COR-L47 (cell line): ENCODE measurements around the gene BMP8B.
A peak's percentile ranks its signal among the peaks of the same experiment; 100 is the strongest.
"Not testable (repeated sequence)": the region's sequence is repeated elsewhere in the genome, so short reads cannot be mapped to it uniquely, and the experiment has no call there.

Experiments used
- DNase-seq: peaks from one replicate; lab custom pipeline; 2025; lab: John Stamatoyannopoulos, UW

Gene BMP8B

GRCh38 chr1:39812913-39813312, 24.2 kb upstream of the BMP8B start:
- DNase-seq = no peak

- no peak for DNase-seq
Observed at GRCh38 chr1:39808784-39809517, 20.3 kb upstream of the BMP8B start.

GRCh38 chr1:39805385-39805784, 16.7 kb upstream of the BMP8B start:
- DNase-seq = no peak

- DNase-seq = no peak
Observed at GRCh38 chr1:39802496-39803260, 14.0 kb upstream of the BMP8B start.

GRCh38 chr1:39800471-39800835, 11.8 kb upstream of the BMP8B start:
- no peak for DNase-seq

DNA sequence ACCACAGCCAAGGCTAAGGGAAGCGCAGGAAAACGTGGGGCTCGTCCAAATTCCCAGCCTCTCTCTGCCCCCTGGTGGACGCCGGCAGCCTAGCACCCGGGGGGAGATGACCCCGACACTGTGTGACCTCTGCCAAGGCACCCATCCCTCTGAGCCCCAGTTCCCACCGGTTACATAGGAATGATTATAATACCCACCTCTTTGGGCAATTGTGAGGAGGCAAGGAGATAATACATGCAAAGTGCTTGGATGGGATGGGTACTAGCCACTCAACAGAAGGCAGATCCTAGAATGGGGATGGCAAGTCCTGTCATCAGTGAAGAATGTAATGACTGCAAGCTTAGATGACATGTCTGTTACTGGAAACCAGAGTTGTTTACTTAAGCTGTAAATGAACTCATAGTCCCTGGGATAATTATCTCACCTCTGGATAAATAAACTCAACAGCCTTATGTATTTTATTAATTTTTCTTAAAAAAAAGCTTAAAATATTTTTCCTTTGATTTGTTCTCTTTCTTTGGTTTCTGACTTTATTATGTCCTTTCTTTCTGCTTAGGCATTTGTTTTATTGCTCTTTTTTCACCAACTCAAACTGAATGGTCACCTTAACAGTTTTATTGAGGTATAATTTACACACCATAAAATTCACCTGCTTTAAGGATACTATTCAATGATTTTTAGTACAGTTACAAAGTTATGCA, 11.3 kb upstream of the BMP8B start:
- peak; percentile 9 for DNase-seq

DNA sequence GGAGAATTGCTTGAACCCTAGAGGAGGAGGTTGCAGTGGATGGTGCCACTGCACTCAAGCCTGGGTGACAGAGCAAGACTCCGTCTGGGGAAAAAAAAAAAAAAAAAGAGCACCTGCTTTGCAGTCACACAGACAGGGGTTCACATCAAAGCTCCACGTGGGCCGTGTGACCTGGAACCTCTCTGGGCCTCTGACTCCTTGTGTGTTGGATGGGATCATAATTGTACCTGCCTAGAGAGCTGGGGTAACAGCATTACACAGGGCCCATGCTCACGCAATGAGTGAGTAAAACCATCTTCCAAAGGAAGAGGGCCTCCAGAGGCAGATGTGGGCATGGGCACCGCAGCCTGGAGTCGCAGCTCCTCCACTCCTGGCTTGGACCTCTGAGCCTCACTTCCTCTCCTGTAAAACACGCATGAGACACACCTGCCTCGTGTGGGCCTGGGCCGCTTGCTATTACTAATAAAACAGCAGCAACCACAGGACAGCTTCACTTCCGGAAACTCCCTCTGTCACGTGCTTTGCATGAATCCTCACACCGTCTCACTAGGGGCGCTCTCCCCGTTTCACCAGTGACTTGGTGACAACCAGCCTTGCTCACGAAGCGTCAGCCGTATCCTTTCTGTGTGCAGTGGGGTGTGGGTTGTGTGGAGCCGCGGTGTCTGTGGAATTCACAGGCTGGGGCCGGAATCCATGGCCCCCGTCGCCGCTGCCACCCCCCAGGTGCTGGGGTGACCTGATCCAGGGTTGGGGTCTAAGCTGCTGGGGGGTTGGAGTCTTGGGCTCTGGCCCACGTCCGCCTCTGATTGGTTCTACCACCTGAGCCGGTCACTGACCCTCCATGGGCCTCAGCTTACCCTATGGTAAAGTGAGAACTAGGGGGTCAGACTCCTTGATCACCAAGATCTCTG, 10.4 kb upstream of the BMP8B start:
- DNase-seq = not testable (repeated sequence)

DNA sequence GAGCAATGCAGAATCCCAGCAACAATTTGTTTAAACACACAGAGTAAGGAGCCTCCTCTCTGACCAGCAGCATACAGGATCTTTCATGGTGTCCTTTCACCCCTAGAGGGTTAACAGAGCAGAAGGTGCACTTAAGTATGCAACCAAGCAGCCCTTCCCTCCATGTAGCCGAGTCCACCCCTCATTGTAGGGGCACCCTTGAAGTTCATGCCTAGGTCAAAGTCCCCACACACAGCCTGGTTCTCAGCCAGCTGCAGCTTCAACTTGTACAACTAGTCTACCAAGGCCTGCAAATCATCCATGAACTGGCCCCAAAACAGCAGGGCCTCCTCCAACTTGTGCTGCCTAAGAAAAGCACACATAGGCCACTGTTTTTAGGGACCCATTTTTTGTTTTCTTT, 7.0 kb upstream of the BMP8B start:
- DNase-seq = no peak

DNA sequence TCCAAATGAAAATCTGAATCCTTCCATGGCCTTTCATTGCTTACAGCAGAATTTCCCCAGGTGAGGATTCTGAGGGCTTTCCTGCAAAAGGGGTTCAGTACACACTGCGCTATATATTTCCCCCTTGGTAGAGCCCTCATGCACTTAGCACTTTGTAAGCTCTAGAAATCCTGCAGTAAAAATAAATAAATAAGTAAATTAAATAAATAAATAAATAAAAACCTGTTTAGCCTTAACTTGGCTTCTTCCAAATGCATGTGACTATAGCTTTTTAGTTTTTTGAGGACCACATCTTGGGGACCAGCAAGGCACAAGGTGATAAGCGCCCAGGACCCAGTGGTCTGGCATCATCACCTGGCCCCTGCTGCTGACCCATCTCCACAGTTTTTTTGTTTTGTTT, 3.2 kb upstream of the BMP8B start:
- no peak for DNase-seq

DNA sequence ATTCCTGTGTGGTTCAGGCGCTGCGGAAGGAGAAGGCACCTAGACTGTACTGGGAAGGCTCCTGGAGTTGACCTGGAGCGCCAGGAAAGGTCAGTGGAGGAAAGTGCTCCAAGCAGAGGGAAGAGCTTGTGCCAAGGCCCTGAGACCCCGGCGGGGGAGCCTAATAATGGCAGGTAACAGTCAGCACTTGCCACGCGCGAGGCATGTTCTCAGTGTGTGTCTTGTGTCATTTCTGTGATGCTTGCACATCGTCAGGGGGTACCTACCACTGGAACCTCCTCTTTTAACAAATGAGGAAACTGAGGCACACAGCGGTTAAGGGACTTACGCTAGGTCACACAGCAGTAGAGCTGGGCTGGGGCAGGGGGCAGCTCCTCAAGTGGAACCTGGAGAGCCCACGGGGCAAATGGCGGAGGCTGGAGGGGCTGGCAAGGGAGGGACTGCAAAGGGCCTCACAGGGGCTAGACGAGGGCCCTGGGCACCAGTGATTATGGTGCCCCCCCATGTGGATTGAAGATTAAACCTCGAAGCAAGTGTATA, 976 bp upstream of the BMP8B start:
- no peak for DNase-seq

GRCh38 chr1:39788426-39788757, 273 bp downstream of the BMP8B start:
- DNase-seq = no peak

GRCh38 chr1:39787964-39788363, 701 bp downstream of the BMP8B start:
- DNase-seq = not testable (repeated sequence)

GRCh38 chr1:39787468-39787867, 1.2 kb downstream of the BMP8B start:
- no peak for DNase-seq

DNA sequence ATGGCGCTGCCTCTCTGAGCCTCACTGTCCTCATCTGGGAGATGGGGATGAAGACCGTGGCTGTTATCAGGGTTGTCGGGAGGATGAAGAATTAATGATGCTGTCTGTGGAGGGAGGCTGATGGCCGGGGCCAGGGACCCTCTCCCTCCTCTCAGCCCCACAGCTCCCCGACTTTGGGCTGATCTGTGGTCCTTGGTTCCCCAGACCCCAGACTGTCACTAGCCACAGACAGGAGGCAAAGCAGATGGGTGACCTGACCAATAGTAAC, 1.6 kb downstream of the BMP8B start:
- DNase-seq = not testable (repeated sequence)

- not testable (repeated sequence) for DNase-seq
Observed at GRCh38 chr1:39786303-39787107, 2.2 kb downstream of the BMP8B start.

DNA sequence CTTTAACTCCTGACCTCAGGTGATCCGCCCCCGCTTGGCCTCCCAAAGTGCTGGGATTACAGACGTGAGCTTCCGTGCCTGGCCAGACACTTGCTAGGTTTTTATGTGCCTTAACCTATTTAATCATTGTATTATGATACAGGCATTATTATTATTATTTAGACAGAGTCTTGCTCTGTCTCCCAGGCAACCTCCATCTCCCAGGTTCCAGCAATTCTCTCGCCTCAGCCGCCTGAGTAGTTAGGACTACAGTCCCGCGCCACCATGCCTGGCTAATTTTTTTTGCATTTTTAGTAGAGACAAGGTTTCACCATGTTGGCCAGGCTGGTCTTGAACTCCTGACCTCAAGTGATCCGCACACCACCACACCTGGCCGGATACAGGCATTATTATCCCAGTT, 6.0 kb downstream of the BMP8B start:
- DNase-seq = not testable (repeated sequence)

GRCh38 chr1:39782103-39782502, 6.6 kb downstream of the BMP8B start:
- no peak for DNase-seq

DNA sequence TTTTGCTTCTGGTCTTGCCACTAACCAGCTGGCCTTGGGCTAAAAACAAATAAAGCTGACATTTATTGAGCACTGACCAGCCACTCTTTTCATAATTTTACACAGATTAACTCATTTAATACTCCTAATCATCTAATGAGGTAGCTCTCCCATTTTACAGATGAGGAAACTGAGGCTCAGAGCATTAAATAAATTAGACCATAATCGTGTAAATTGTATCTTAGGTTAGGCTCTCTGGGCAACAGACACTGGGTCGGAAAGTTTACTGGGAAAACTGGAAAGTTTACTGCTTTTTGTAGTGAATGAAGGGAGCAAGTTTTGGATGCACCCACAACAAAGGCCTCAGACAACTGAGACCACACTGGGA, 7.3 kb downstream of the BMP8B start:
- no peak for DNase-seq

- DNase-seq = no peak
Observed at GRCh38 chr1:39779821-39780220, 8.8 kb downstream of the BMP8B start.

GRCh38 chr1:39779137-39779536, 9.5 kb downstream of the BMP8B start:
- no peak for DNase-seq

DNA sequence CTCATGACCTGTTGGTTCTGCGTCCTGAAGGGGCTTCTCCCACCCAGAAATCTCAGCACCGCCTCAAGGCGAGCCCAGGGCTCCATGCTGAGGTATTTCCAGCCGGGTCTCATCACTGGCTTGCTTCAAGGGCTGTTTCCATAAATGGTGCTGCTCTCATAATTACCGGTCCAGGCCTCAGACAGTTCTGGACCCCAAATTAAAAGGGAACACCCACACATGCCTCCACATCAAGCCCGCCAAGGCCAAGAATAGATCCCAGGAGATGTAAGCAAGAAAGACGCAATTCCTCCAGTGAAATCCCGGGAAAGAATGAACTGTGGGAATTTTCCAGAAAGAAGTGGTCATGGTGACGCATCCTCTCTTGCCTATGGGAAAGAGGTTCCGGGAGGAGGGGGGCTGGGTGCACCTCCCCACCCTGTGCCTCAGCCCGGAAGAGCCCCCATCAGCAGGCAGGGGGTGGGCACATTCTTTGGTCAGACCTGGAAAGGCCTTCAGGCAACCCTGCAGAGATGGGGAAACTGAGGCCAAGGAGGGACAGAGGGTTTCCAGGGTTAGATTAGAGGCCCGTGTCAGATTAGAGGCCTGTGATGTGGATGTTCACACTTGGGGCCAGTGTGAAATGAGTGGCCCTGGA, 10.1 kb downstream of the BMP8B start:
- DNase-seq = not testable (repeated sequence)
